BJ (cell line): Measurements from ENCODE around the gene NABP1. TPM values are rescaled to one million over a fixed set of nuclear protein-coding genes. Genes with fewer than 3 reads are reported as not detected.

ENCODE experiments used
- CTCF ChIA-PET: fragments of 350-600 bp; formaldehyde crosslinking; extraction: SDS; loops from one replicate; lab custom pipeline; 2021; ENCODE audit warnings: antibody characterized with exemption, inconsistent platforms; lab: Yijun Ruan, JAX
- POLR2A ChIA-PET: fragments of 300-600 bp; sonication (Branson Sonifier 250); formaldehyde crosslinking; extraction: SDS; loops from one replicate; lab custom pipeline; 2021; ENCODE audit warnings: antibody characterized with exemption; lab: Charles Lee
- DNase-seq: peaks from one replicate; pipeline ENCODE4 v3.0.0-alpha.2; 2011; ENCODE audit warnings: low read depth
- H3K27me3 ChIP-seq: 2 replicates; pipeline ENCODE4 v1.6.0; 2011; ENCODE audit warnings: low read length; ENCODE audit not compliant: control insufficient read depth, insufficient read depth
- H3K36me3 ChIP-seq: 2 replicates; pipeline ENCODE4 v1.5.1; 2011; ENCODE audit warnings: low read length; ENCODE audit not compliant: control insufficient read depth, insufficient read depth
- H3K4me3 ChIP-seq: 2 replicates; pipeline ENCODE4 v1.5.1; 2011; ENCODE audit warnings: low read depth, mild to moderate bottlenecking, control low read depth, low read length
- CTCF ChIP-seq: IDR thresholded peaks from 2 replicates; pipeline ENCODE4 v1.5.1; 2011; ENCODE audit warnings: low read depth, mild to moderate bottlenecking, control low read depth, inconsistent platforms, low read length, moderate library complexity; ENCODE audit not compliant: insufficient read depth
- polyA plus RNA-seq: library from polyadenylated mRNA; depleted of rRNA; stranded (reverse); fragments of >200 nt; gene quantifications from 2 replicates; pipeline ENCODE4 v1.2.3, GENCODE V29; 2011

Gene NABP1
- polyA plus RNA-seq, 1 experiment, result 63.8 TPM

DNA sequence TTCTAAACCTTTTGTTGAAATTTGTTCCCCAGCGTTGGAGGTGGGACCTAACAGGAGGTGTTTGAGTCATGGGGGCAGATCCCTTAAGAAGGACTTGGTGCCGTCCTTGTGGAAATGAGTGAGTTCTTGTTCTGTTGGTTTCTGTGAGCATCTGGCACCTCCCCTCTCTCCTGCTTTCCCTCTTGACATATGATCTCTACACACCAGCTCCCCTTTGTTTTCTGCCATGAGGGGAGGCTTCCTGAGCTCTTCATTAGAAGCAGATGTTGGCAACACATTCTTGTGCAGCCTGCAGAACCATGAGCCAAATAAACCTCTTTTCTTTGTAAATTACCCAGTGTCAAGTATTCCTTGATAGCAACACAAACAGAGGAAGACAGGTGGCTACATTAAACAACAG lies 23.8 kb downstream of the NABP1 start:
- no peak for TF ChIP-seq CTCF
- DNase-seq, result no peak
- ChIA-PET POLR2A (no interaction called here), CTCF (interaction anchor here (0.6 to 1.9 kb wide), 4 partner anchors 10 to 135 kb away, joined by 3 to 5 read pairs (median 4); no protein-coding TSS in a partner anchor)
- Histone ChIP-seq H3K36me3 (no peaks in the 10 kb centered on the region), H3K4me3 (no peak overlapping the region), H3K27me3 (no peaks in the 10 kb centered on the region)

- no peaks in the 10 kb centered on the region for H3K27me3 ChIP-seq
- ChIA-PET CTCF (no interaction called here), POLR2A (no interaction called here)
- no peak for TF ChIP-seq CTCF
- no peak for DNase-seq
- no peak overlapping the region for H3K4me3 ChIP-seq
- H3K36me3 ChIP-seq, result no peaks in the 10 kb centered on the region
Observed at GRCh38 chr2:191703079-191703725, 25.3 kb downstream of the NABP1 start.

DNA sequence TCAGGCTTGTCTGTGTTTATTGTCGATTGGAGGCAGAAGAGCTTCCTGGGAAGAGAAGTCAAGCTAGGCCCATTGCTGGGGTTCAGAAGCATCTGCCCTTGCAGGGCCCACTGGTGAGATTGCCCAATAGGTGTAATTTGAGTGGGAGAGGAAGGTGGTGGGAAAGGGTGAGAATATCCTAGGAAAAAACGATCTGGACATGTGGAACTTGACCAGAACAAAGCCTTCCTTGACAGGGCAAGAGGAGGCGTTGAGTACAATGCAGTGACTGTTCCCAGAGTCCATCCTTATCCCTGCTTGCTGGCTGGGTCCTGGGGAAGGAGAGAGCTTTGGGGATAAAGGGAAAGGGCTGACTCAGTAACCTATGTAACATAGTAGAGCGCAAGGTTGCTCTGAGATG lies 27.1 kb downstream of the NABP1 start:
- ChIA-PET POLR2A (no interaction called here), CTCF (interaction anchor here (0.8 kb wide), 1 partner anchor 152 kb away, joined by 3 read pairs; no protein-coding TSS in a partner anchor)
- TF ChIP-seq CTCF, result no peak
- no peak overlapping the region for H3K4me3 ChIP-seq
- no peak for DNase-seq
- no peaks in the 10 kb centered on the region for H3K36me3 ChIP-seq
- no peaks in the 10 kb centered on the region for H3K27me3 ChIP-seq

DNA sequence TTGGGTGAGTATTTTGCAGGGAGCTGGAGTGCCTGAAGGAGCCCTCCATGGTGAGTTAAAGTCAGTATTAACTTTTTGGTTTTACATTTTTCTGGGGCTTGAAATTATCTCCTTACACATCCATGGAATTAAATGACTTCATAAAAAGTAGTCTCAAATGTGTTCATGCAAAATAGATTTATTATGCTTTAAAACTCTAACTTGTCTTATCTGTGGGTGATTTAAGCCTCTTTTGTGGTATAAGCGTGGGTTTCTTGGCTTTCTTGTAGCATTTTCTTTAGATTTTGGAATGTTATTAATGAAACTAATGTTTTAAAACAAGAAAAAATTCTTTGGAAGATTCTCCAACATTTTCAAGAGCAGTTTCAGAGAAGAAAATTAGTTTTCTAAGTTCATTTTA lies 27.8 kb downstream of the NABP1 start:
- no peak for TF ChIP-seq CTCF
- CTCF ChIA-PET, result no interaction called here
- no peaks in the 10 kb centered on the region for H3K36me3 ChIP-seq
- POLR2A ChIA-PET, result no interaction called here
- no peak for DNase-seq
- H3K27me3 ChIP-seq, result no peaks in the 10 kb centered on the region
- H3K4me3 ChIP-seq, result no peak overlapping the region

GRCh38 chr2:191706791-191707190 lies 28.9 kb downstream of the NABP1 start:
- DNase-seq, result no peak
- TF ChIP-seq CTCF, result no peak
- H3K27me3 ChIP-seq, result no peaks in the 10 kb centered on the region
- H3K4me3 ChIP-seq, result no peak overlapping the region
- no peaks in the 10 kb centered on the region for H3K36me3 ChIP-seq
- POLR2A ChIA-PET, result no interaction called here
- CTCF ChIA-PET, result interaction anchor here (1.1 kb wide), 3 partner anchors 10 to 141 kb away, joined by 3 read pairs; no protein-coding TSS in a partner anchor
